ENCODE results near the gene VEPH1. TPM values are rescaled to one million over a fixed set of nuclear protein-coding genes. Genes with fewer than 3 reads are reported as not detected.

Gene VEPH1
- total RNA-seq, 1 donor from 2014 or later = 10.3 TPM

- peaks cover 4% of the 10 kb centered on the region for H3K27me3 Mint-ChIP-seq (ENCODE audit: unreplicated experiment)
- TF ChIP-seq CTCF (IDR thresholded peaks at IDR 0.05; ENCODE audit: unreplicated experiment) = no peak
- no peak for DNase-seq (ENCODE audit: low spot score)
- H3K36me3 Mint-ChIP-seq (ENCODE audit: low read depth, unreplicated experiment) = no peaks in the 10 kb centered on the region
- no peaks in the 10 kb centered on the region for H3K9me3 Mint-ChIP-seq (ENCODE audit: unreplicated experiment)
- H3K27ac Mint-ChIP-seq (ENCODE audit: unreplicated experiment) = no peak overlapping the region
- H3K4me1 Mint-ChIP-seq (ENCODE audit: unreplicated experiment) = no peaks in the 10 kb centered on the region
- no peak overlapping the region for H3K4me3 Mint-ChIP-seq (ENCODE audit: unreplicated experiment)
These were observed 272.1 kb downstream of the VEPH1 start for GRCh38 chr3:157231071-157231470.

- H3K9me3 Mint-ChIP-seq (ENCODE audit: unreplicated experiment) = no peaks in the 10 kb centered on the region
- no peak overlapping the region for H3K27ac Mint-ChIP-seq (ENCODE audit: unreplicated experiment)
- H3K27me3 Mint-ChIP-seq (ENCODE audit: unreplicated experiment) = peaks cover 1% of the 10 kb centered on the region
- TF ChIP-seq CTCF (IDR thresholded peaks at IDR 0.05; ENCODE audit: unreplicated experiment) = no peak
- H3K4me3 Mint-ChIP-seq (ENCODE audit: unreplicated experiment) = no peak overlapping the region
- no peak for DNase-seq (ENCODE audit: low spot score)
- no peaks in the 10 kb centered on the region for H3K4me1 Mint-ChIP-seq (ENCODE audit: unreplicated experiment)
- H3K36me3 Mint-ChIP-seq (ENCODE audit: low read depth, unreplicated experiment) = no peaks in the 10 kb centered on the region
These were observed 276.9 kb downstream of the VEPH1 start for GRCh38 chr3:157226173-157226847.

GRCh38 chr3:157225001-157225400 is 278.2 kb downstream of the VEPH1 start:
- H3K27me3 Mint-ChIP-seq (ENCODE audit: unreplicated experiment) = peaks cover 1% of the 10 kb centered on the region
- no peak overlapping the region for H3K27ac Mint-ChIP-seq (ENCODE audit: unreplicated experiment)
- TF ChIP-seq CTCF (IDR thresholded peaks at IDR 0.05; ENCODE audit: unreplicated experiment) = no peak
- H3K4me3 Mint-ChIP-seq (ENCODE audit: unreplicated experiment) = no peak overlapping the region
- no peak for DNase-seq (ENCODE audit: low spot score)
- H3K36me3 Mint-ChIP-seq (ENCODE audit: low read depth, unreplicated experiment) = no peaks in the 10 kb centered on the region
- H3K9me3 Mint-ChIP-seq (ENCODE audit: unreplicated experiment) = no peaks in the 10 kb centered on the region
- no peaks in the 10 kb centered on the region for H3K4me1 Mint-ChIP-seq (ENCODE audit: unreplicated experiment)

- no peak overlapping the region for H3K4me3 Mint-ChIP-seq (ENCODE audit: unreplicated experiment)
- H3K9me3 Mint-ChIP-seq (ENCODE audit: unreplicated experiment) = no peaks in the 10 kb centered on the region
- TF ChIP-seq CTCF (IDR thresholded peaks at IDR 0.05; ENCODE audit: unreplicated experiment) = no peak
- H3K27me3 Mint-ChIP-seq (ENCODE audit: unreplicated experiment) = no peaks in the 10 kb centered on the region
- no peak overlapping the region for H3K27ac Mint-ChIP-seq (ENCODE audit: unreplicated experiment)
- DNase-seq (ENCODE audit: low spot score) = no peak
- H3K36me3 Mint-ChIP-seq (ENCODE audit: low read depth, unreplicated experiment) = no peaks in the 10 kb centered on the region
- H3K4me1 Mint-ChIP-seq (ENCODE audit: unreplicated experiment) = no peaks in the 10 kb centered on the region
These were observed 282.3 kb downstream of the VEPH1 start for GRCh38 chr3:157220883-157221282.

- Mint-ChIP-seq H3K36me3 (ENCODE audit: low read depth, unreplicated experiment) (no peaks in the 10 kb centered on the region), H3K4me3 (ENCODE audit: unreplicated experiment) (no peak overlapping the region), H3K27ac (ENCODE audit: unreplicated experiment) (no peak overlapping the region), H3K9me3 (ENCODE audit: unreplicated experiment) (no peaks in the 10 kb centered on the region), H3K4me1 (ENCODE audit: unreplicated experiment) (no peaks in the 10 kb centered on the region), H3K27me3 (ENCODE audit: unreplicated experiment) (no peaks in the 10 kb centered on the region)
- no peak for DNase-seq (ENCODE audit: low spot score)
- TF ChIP-seq CTCF (IDR thresholded peaks at IDR 0.05; ENCODE audit: unreplicated experiment) = no peak
These were observed 283.0 kb downstream of the VEPH1 start for GRCh38 chr3:157220211-157220610.

Measured in endothelial cell (in vitro differentiated cells).